ENCODE measurements around the gene AMPD3. TPM values are rescaled to one million over a fixed set of nuclear protein-coding genes. Genes with fewer than 3 reads are reported as not detected.

AMPD3 gene
- total RNA-seq, 1 donor from 2014 or later, result 3.0 TPM

- TF ChIP-seq EZH2 (IDR thresholded peaks at IDR 0.05) (no peak), CTCF (IDR thresholded peaks at IDR 0.05) (no peak), EZH2phosphoT487 (IDR thresholded peaks at IDR 0.05) (no peak)
- H3K9me3 Mint-ChIP-seq, result no peaks in the 10 kb centered on the region
- H3K27ac ChIP-seq, result no peak overlapping the region
These were observed 14.7 kb upstream of the AMPD3 start for GRCh38 chr11:10440401-10440800.

GRCh38 chr11:10441091-10441490 lies 14.0 kb upstream of the AMPD3 start:
- H3F3A ChIP-seq (ENCODE audit: low read depth), result no peaks in the 10 kb centered on the region
- Mint-ChIP-seq H3K36me3 (no peaks in the 10 kb centered on the region), H3K9me3 (no peaks in the 10 kb centered on the region), H3K27me3 (ENCODE audit: insufficient read depth, low read depth) (no peaks in the 10 kb centered on the region), H3K4me3 (no peak overlapping the region), H3K4me1 (peaks cover 12% of the 10 kb centered on the region), H3K27ac (no peak overlapping the region)
- H3K79me2 ChIP-seq (ENCODE audit: low read depth), result no peaks in the 10 kb centered on the region
- TF ChIP-seq EZH2phosphoT487 (IDR thresholded peaks at IDR 0.05) (no peak), CTCF (IDR thresholded peaks at IDR 0.05) (no peak), EZH2 (IDR thresholded peaks at IDR 0.05) (no peak)
- no peak overlapping the region for H3K9ac ChIP-seq
- H3K4me2 ChIP-seq, result no peak overlapping the region
- H3K9me3 ChIP-seq (ENCODE audit: low read depth), result no peaks in the 10 kb centered on the region
- DNase-seq (ENCODE audit: low spot score), result no peak
- H2AFZ ChIP-seq (replicated peaks), result no peak overlapping the region
- no peaks in the 10 kb centered on the region for H4K20me1 ChIP-seq (ENCODE audit: low read depth)
- no peaks in the 10 kb centered on the region for H3K27me3 ChIP-seq
- no peak overlapping the region for H3K27ac ChIP-seq
- H3K4me3 ChIP-seq, result no peak overlapping the region
- H3K36me3 ChIP-seq, result no peaks in the 10 kb centered on the region
- no peaks in the 10 kb centered on the region for H3K4me1 ChIP-seq

More at GRCh38 chr11:10440401-10440800, 14.7 kb upstream of the AMPD3 start:
- Histone ChIP-seq H4K20me1 (ENCODE audit: low read depth) (no peaks in the 10 kb centered on the region), H3F3A (ENCODE audit: low read depth) (no peaks in the 10 kb centered on the region), H3K27me3 (no peaks in the 10 kb centered on the region), H3K36me3 (no peaks in the 10 kb centered on the region), H3K79me2 (ENCODE audit: low read depth) (no peaks in the 10 kb centered on the region), H3K4me2 (no peak overlapping the region), H3K4me1 (no peaks in the 10 kb centered on the region), H3K4me3 (no peak overlapping the region), H3K9me3 (ENCODE audit: low read depth) (no peaks in the 10 kb centered on the region), H3K9ac (no peak overlapping the region), H2AFZ (replicated peaks) (no peak overlapping the region)
- no peak for DNase-seq (ENCODE audit: low spot score)
- no peaks in the 10 kb centered on the region for H3K27me3 Mint-ChIP-seq (ENCODE audit: insufficient read depth, low read depth)
- H3K4me3 Mint-ChIP-seq, result no peak overlapping the region
- H3K27ac Mint-ChIP-seq, result no peak overlapping the region
- no peaks in the 10 kb centered on the region for H3K36me3 Mint-ChIP-seq
- peaks cover 12% of the 10 kb centered on the region for H3K4me1 Mint-ChIP-seq

GRCh38 chr11:10441652-10442503 lies 13.2 kb upstream of the AMPD3 start:
- Histone ChIP-seq H3K4me3 (no peak overlapping the region), H3K9ac (no peak overlapping the region), H3K4me2 (no peak overlapping the region), H3K9me3 (ENCODE audit: low read depth) (no peaks in the 10 kb centered on the region), H3K4me1 (no peaks in the 10 kb centered on the region), H3F3A (ENCODE audit: low read depth) (no peaks in the 10 kb centered on the region), H3K79me2 (ENCODE audit: low read depth) (no peaks in the 10 kb centered on the region), H2AFZ (replicated peaks) (no peak overlapping the region), H3K27me3 (no peaks in the 10 kb centered on the region), H4K20me1 (ENCODE audit: low read depth) (no peaks in the 10 kb centered on the region), H3K36me3 (no peaks in the 10 kb centered on the region), H3K27ac (no peak overlapping the region)
- H3K4me1 Mint-ChIP-seq, result peaks cover 12% of the 10 kb centered on the region
- no peaks in the 10 kb centered on the region for H3K27me3 Mint-ChIP-seq (ENCODE audit: insufficient read depth, low read depth)
- H3K4me3 Mint-ChIP-seq, result no peak overlapping the region
- no peak for TF ChIP-seq EZH2phosphoT487 (IDR thresholded peaks at IDR 0.05)
- no peak for TF ChIP-seq EZH2 (IDR thresholded peaks at IDR 0.05)
- TF ChIP-seq CTCF (IDR thresholded peaks at IDR 0.05), result no peak
- no peak overlapping the region for H3K27ac Mint-ChIP-seq
- DNase-seq (ENCODE audit: low spot score), result no peak
- H3K9me3 Mint-ChIP-seq, result no peaks in the 10 kb centered on the region
- no peaks in the 10 kb centered on the region for H3K36me3 Mint-ChIP-seq

All from neural progenitor cell (in vitro differentiated cells).